Measurements from ENCODE around the gene ORC2. TPM values are rescaled to one million over a fixed set of nuclear protein-coding genes. Genes with fewer than 3 reads are reported as not detected.
"Not testable (repeated sequence)": the region's sequence is repeated elsewhere in the genome, so short reads cannot be mapped to it uniquely, and the experiment has no call there.

The ORC2 gene
- total RNA-seq, 4 donors from 2014 or later: 6.2 to 22.5 (median 12.9) TPM

DNA sequence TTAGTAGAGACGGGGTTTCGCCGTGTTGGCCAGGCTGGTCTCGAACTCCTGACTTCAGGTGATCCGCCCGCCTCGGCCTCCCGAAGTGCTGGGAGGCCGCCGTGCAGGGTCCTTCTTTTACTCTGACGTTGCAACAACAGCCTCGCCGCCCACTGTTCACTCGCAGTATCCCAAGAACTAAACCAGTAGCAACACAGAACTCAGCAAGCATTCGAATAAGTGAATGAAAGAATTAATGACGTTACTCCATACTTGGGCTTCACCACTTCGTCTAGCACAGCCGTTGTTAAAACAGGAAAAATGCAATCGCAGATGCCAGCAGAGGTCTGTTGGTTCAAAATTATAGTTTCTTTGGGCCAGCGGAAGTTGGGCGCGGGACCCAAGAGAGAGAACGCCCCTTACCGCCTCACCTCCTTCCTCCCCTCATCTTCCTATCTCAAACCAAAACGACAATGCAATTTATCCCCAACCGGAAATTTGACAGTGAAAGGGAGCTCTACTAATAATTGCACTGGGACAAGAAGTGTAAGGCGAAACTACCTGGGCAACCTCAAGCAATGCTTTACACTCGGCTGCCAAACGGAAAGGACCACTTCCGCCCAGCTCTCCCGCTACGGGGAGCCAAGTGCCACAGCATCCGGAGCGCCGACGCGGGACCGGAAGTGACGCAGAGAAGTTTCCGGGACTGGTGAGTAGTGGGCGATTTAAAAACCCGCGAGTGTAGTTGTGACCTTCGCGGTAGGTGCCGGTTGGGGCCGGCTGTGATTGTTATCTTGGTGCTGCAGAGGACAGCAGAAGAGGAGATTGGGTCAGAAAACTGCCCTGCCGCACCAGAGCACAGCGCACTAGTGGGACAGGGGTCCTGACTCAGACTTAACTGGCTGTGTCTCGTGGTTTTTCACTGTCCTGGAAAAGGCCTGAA lies 74.5 kb downstream of the ORC2 start, which contains the start of the genes NIF3L1 and PPIL3:
Gene NIF3L1 (plus strand): TSS at position 668 of the 922 bp plus-strand sequence. CDS start 2,573 bp downstream, outside the sequence.
Gene PPIL3 (minus strand): TSS at position 374 of the 922 bp plus-strand sequence. CDS start 1,462 bp downstream, outside the sequence.
- peak within 1 kb of the TSS; percentile 62 to 78 (median 76) for H3K4me3 ChIP-seq
- WGBS, 2 donors: 0 to 1% methylated on average over 48 to 50 of the region's 50 CpGs
- TF ChIP-seq POLR2A (IDR thresholded peaks at IDR 0.05): peak in 2 of 4 donors; percentile 42 to 55
- TF ChIP-seq, protein P1, sequence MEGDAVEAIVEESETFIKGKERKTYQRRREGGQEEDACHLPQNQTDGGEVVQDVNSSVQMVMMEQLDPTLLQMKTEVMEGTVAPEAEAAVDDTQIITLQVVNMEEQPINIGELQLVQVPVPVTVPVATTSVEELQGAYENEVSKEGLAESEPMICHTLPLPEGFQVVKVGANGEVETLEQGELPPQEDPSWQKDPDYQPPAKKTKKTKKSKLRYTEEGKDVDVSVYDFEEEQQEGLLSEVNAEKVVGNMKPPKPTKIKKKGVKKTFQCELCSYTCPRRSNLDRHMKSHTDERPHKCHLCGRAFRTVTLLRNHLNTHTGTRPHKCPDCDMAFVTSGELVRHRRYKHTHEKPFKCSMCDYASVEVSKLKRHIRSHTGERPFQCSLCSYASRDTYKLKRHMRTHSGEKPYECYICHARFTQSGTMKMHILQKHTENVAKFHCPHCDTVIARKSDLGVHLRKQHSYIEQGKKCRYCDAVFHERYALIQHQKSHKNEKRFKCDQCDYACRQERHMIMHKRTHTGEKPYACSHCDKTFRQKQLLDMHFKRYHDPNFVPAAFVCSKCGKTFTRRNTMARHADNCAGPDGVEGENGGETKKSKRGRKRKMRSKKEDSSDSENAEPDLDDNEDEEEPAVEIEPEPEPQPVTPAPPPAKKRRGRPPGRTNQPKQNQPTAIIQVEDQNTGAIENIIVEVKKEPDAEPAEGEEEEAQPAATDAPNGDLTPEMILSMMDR (IDR thresholded peaks at IDR 0.05): peak in 1 of 6 experiments; percentile 2

DNA sequence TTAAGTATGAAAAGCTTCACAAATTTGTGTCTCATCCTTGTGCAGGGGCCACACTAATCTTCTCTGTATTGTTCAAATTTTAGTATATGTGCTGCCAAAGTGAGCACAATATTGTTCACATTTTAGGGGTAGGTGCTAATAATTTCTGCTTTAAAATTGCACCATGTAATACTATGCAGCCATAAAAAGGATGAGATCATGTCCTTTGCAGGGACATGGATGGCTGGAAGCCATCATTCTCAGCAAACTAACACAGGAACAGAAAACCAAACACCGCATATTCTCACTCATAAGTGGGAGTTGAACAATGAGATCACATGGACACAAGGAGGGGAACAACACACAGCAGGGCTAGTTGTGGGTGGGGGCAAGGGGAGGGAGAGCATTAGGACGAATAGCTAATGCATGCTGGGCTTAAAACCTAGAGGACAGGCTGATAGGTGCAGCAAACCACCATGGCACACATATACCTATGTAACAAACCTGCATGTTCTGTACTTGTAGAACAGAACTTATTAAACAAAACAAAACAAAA lies 81.7 kb downstream of the ORC2 start:
- intact Hi-C loops (cut with DNase I); H3K27ac ChIP-seq; DNase-seq; H3K4me3 ChIP-seq; H3K4me1 ChIP-seq; H3K9me3 ChIP-seq; H3K27me3 ChIP-seq: not testable (repeated sequence)
- H3K36me3 ChIP-seq: peaks cover 12 to 98% (median 17%) of the 10 kb centered on the region in 3 donors
- WGBS, 2 donors: 79 to 81% methylated on average over 2 of the region's 2 CpGs

More for the DNA sequence above, 74.5 kb downstream of the ORC2 start, which contains the start of the genes NIF3L1 and PPIL3:
- DNase-seq: peak; percentile 77
- no peaks in the 10 kb centered on the region for H3K9me3 ChIP-seq
- H3K36me3 ChIP-seq: peaks cover 3 to 51% (median 7%) of the 10 kb centered on the region in 3 donors
- intact Hi-C loops (cut with DNase I): no loop called here
- H3K27me3 ChIP-seq: no peaks in the 10 kb centered on the region
- peak within 1 kb of the TSS; percentile 94 to 98 (median 96) for H3K27ac ChIP-seq
- peaks cover 4 to 42% (median 14%) of the 10 kb centered on the region in 3 donors for H3K4me1 ChIP-seq

DNA sequence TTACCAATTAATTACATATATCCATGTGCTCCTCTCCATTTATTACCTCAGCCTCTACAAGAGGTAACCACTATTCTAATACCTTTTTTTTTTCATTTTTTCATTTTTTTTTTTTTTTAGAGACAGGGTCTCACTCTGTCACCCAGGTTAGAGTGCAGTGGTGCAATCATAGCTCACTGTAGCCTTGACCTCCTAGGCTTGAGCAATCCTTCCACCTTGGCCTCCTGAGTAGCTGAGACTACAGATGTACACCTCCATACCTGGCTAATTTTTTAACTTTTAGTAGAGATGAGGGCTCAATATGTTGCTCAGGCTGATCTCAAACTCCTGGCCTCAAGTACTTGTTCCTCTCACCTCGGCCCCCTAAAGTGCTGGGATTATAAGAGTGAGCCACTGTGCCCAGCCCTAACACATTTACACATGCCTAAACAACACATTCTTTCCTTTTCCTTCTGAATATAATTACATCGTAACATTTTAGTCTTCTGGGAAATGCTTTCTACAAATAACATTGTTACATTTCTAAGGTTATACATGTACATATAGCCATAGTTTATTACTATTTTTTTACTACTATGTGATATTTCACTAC lies 85.1 kb downstream of the ORC2 start:
- intact Hi-C loops (cut with DNase I): no loop called here
- no peaks in the 10 kb centered on the region for H3K27me3 ChIP-seq
- H3K36me3 ChIP-seq: peaks cover 11 to 100% (median 13%) of the 10 kb centered on the region in 3 donors
- 100% methylated on average over 2 of the region's 2 CpGs for WGBS, 2 donors
- H3K4me3 ChIP-seq: no peak overlapping the region
- H3K4me1 ChIP-seq: no peaks in the 10 kb centered on the region
- TF ChIP-seq POLR2A (IDR thresholded peaks at IDR 0.05): no peak
- TF ChIP-seq, protein P1 (IDR thresholded peaks at IDR 0.05): no peak
- no peak overlapping the region for H3K27ac ChIP-seq
- no peaks in the 10 kb centered on the region for H3K9me3 ChIP-seq
- DNase-seq: no peak

DNA sequence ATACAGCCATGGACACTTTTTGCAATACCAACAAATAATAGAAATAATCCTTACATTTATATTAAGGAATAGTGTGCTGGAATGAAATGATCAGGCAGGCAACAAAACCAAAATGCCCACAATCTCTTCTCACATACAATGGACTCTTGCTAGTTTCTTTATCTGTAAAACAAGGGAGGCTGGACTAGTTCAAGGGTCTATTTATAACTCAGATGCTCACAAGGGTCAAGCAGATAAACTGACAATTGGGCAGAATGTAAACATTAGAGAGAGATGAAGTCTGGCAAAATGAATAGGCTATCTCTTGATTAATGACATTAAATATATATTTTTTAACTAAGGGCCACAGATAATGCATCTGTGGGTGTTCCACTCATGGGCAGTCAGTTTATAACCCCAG lies 86.0 kb downstream of the ORC2 start:
- Histone ChIP-seq H3K27me3 (no peaks in the 10 kb centered on the region), H3K27ac (no peak overlapping the region), H3K9me3 (no peaks in the 10 kb centered on the region), H3K4me1 (no peaks in the 10 kb centered on the region), H3K36me3 (peaks cover 8 to 100% (median 9%) of the 10 kb centered on the region in 3 donors), H3K4me3 (no peak overlapping the region)
- intact Hi-C loops (cut with DNase I): no loop called here
- DNase-seq: no peak
- TF ChIP-seq POLR2A (IDR thresholded peaks at IDR 0.05): no peak
- TF ChIP-seq, protein P1 (IDR thresholded peaks at IDR 0.05): no peak

DNA sequence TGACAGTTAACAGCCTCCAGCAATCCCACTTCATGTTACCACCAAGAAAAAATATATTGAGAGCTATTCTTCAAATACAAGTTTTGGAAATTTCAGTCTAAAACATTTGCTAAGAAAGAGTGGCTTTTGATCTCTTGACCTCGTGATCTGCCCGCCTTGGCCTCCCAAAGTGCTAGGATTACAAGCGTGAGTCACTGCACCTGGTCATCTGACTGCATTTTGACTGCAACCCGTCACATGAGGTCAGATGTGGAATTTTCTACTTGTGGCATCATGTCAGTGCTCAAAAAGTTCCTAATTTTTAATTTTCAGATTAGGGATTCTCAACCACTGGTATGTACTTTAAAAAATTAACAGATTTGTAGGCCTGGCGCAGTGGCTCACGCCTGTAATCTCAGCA lies 89.9 kb downstream of the ORC2 start:
- Histone ChIP-seq H3K27me3 (no peaks in the 10 kb centered on the region), H3K36me3 (peaks cover 8 to 87% (median 9%) of the 10 kb centered on the region in 3 donors), H3K4me3 (no peak overlapping the region), H3K9me3 (no peaks in the 10 kb centered on the region), H3K27ac (no peak overlapping the region), H3K4me1 (no peaks in the 10 kb centered on the region)
- DNase-seq: no peak
- intact Hi-C loops (cut with DNase I): no loop called here
- 89 to 90% methylated on average over 5 to 6 of the region's 6 CpGs for WGBS, 2 donors
- no peak for TF ChIP-seq POLR2A (IDR thresholded peaks at IDR 0.05)
- TF ChIP-seq, protein P1 (IDR thresholded peaks at IDR 0.05): no peak

Measured in esophagus squamous epithelium (tissue), 5 donors.